Peyer's patch (tissue), 4 donors: ENCODE data around the gene ZNF500. TPM values are rescaled to one million over a fixed set of nuclear protein-coding genes. Genes with fewer than 3 reads are reported as not detected.

ENCODE experiments used
- DNase-seq, 3 donors: peaks; one replicate each; pipeline ENCODE4 v3.0.0-alpha.2; 2017 to 2019
- H3K27ac ChIP-seq, 4 donors: fragments of 200-600 bp; sonication (generic); one replicate each; pipeline ENCODE4 v1.5.1; 2016 to 2019
- H3K27me3 ChIP-seq, 2 donors: fragments of 200-600 bp; sonication (generic); one replicate each; pipeline ENCODE4 v1.5.1; 2019
- H3K36me3 ChIP-seq, 3 donors: fragments of 200-600 bp; sonication (generic); one replicate each; pipeline ENCODE4 v1.5.1; 2016 to 2019
- H3K4me1 ChIP-seq, 4 donors: fragments of 200-600 bp; sonication (generic); one replicate each; pipeline ENCODE4 v1.5.1; 2016 to 2019
- H3K4me3 ChIP-seq, 4 donors: fragments of 200-600 bp; sonication (generic); 1 replicate in 3 of 4; 2 replicates in 1 of 4; pipeline ENCODE4 v1.5.1; 2016 to 2019; ENCODE audit warnings: mild to moderate bottlenecking in 1 of 4
- H3K9me3 ChIP-seq, 4 donors: fragments of 200-600 bp; sonication (generic); one replicate each; pipeline ENCODE4 v1.5.1; 2016 to 2019; ENCODE audit warnings: mild to moderate bottlenecking in 1 of 4
- CTCF ChIP-seq, 6 experiments: fragments of 450-650 bp in 4 of 6; fragments of 200-600 bp in 2 of 6; sonication (generic) in 1 of 6; IDR thresholded peaks; one replicate each; pipeline ENCODE4 v1.5.1; 2017 to 2019; ENCODE audit warnings: antibody characterized with exemption in 6 of 6, mild to moderate bottlenecking in 3 of 6, moderate library complexity in 1 of 6
- POLR2A ChIP-seq, 2 donors: fragments of 450-650 bp; IDR thresholded peaks; one replicate each; pipeline ENCODE4 v1.5.1; 2017; ENCODE audit warnings: antibody characterized with exemption in 2 of 2, mild to moderate bottlenecking in 2 of 2, moderate library complexity in 2 of 2
- total RNA-seq, 4 donors: library from RNA; depleted of rRNA; stranded (reverse); fragments of >200 nt; gene quantifications; one replicate each; pipeline ENCODE4 v1.1.0, GENCODE V29; 2016

Gene ZNF500
- total RNA-seq, 4 donors from 2014 or later = 4.1 to 24.8 (median 14.5) TPM

GRCh38 chr16:4792951-4793513 is 26.1 kb upstream of the ZNF500 start:
- Histone ChIP-seq H3K4me1 (peaks cover 0 to 5% (median 0%) of the 10 kb centered on the region in 4 donors), H3K4me3 (no peak overlapping the region), H3K27me3 (no peaks in the 10 kb centered on the region), H3K27ac (no peak overlapping the region), H3K36me3 (peaks cover 0 to 8% (median 0%) of the 10 kb centered on the region in 3 donors), H3K9me3 (no peaks in the 10 kb centered on the region)
- no peak for DNase-seq
- TF ChIP-seq POLR2A (IDR thresholded peaks at IDR 0.05) = no peak
- TF ChIP-seq CTCF (IDR thresholded peaks at IDR 0.05) = no peak

GRCh38 chr16:4790871-4791270 is 23.9 kb upstream of the ZNF500 start:
- H3K27ac ChIP-seq = no peak overlapping the region
- TF ChIP-seq CTCF (IDR thresholded peaks at IDR 0.05) (no peak), POLR2A (IDR thresholded peaks at IDR 0.05) (no peak)
- H3K9me3 ChIP-seq = no peaks in the 10 kb centered on the region
- H3K4me3 ChIP-seq = no peak overlapping the region
- H3K36me3 ChIP-seq = no peaks in the 10 kb centered on the region
- DNase-seq = no peak
- H3K4me1 ChIP-seq = peaks cover 0 to 5% (median 0%) of the 10 kb centered on the region in 4 donors
- H3K27me3 ChIP-seq = no peaks in the 10 kb centered on the region

GRCh38 chr16:4790261-4790660 is 23.3 kb upstream of the ZNF500 start:
- no peaks in the 10 kb centered on the region for H3K9me3 ChIP-seq
- peaks cover 0 to 5% (median 0%) of the 10 kb centered on the region in 4 donors for H3K4me1 ChIP-seq
- DNase-seq = no peak
- no peak overlapping the region for H3K27ac ChIP-seq
- no peak for TF ChIP-seq CTCF (IDR thresholded peaks at IDR 0.05)
- no peak for TF ChIP-seq POLR2A (IDR thresholded peaks at IDR 0.05)
- H3K36me3 ChIP-seq = no peaks in the 10 kb centered on the region
- no peak overlapping the region for H3K4me3 ChIP-seq
- no peaks in the 10 kb centered on the region for H3K27me3 ChIP-seq

- TF ChIP-seq POLR2A (IDR thresholded peaks at IDR 0.05) (no peak), CTCF (IDR thresholded peaks at IDR 0.05) (no peak)
Measured at GRCh38 chr16:4788910-4789309, 21.9 kb upstream of the ZNF500 start.

GRCh38 chr16:4788489-4788889 is 21.5 kb upstream of the ZNF500 start:
- Histone ChIP-seq H3K9me3 (no peaks in the 10 kb centered on the region), H3K4me3 (no peak overlapping the region), H3K36me3 (no peaks in the 10 kb centered on the region), H3K4me1 (peaks cover 0 to 4% (median 0%) of the 10 kb centered on the region in 4 donors), H3K27ac (no peak overlapping the region), H3K27me3 (no peaks in the 10 kb centered on the region)
- no peak for TF ChIP-seq POLR2A (IDR thresholded peaks at IDR 0.05)
- no peak for TF ChIP-seq CTCF (IDR thresholded peaks at IDR 0.05)
- no peak for DNase-seq

More at GRCh38 chr16:4788910-4789309, 21.9 kb upstream of the ZNF500 start:
- DNase-seq = no peak
- H3K36me3 ChIP-seq = no peaks in the 10 kb centered on the region
- peaks cover 0 to 5% (median 0%) of the 10 kb centered on the region in 4 donors for H3K4me1 ChIP-seq
- H3K27me3 ChIP-seq = no peaks in the 10 kb centered on the region
- H3K27ac ChIP-seq = no peak overlapping the region
- H3K9me3 ChIP-seq = no peaks in the 10 kb centered on the region
- H3K4me3 ChIP-seq = no peak overlapping the region
